SK-N-SH treated with all-trans-retinoic acid at 6 μM for 48 hours (cell line): Measurements from ENCODE around the gene RNF224.

Experiments used
- ATAC-seq: fragments of 200-7000 bp; cut with Tn5 transposase; 3 replicates; pipeline ENCODE4 v1.9.1; 2020; ENCODE audit warnings: mild to moderate bottlenecking, moderate library complexity
- ARNTL ChIP-seq: fragments of 450-650 bp; formaldehyde crosslinking; IDR thresholded peaks from 2 replicates; pipeline ENCODE4 v1.5.0; 2020; ENCODE audit warnings: low read depth, mild to moderate bottlenecking, moderate library complexity, borderline replicate concordance
- BACH2 ChIP-seq: fragments of 250-450 bp; sonication (Bioruptor Pico); IDR thresholded peaks from 2 replicates; pipeline ENCODE4 v1.9.0; 2021; ENCODE audit warnings: mild to moderate bottlenecking, borderline replicate concordance
- CSDC2 ChIP-seq: fragments of 250-450 bp; sonication (Bioruptor Pico); IDR thresholded peaks from 2 replicates; pipeline ENCODE4 v1.5.0; 2020; ENCODE audit warnings: mild to moderate bottlenecking, moderate library complexity
- ESRRG ChIP-seq: fragments of 250-450 bp; sonication (Bioruptor Pico); IDR thresholded peaks from 2 replicates; pipeline ENCODE4 v1.6.1; 2021; ENCODE audit warnings: mild to moderate bottlenecking
- GLIS3 ChIP-seq: fragments of 250-450 bp; sonication (Bioruptor Pico); IDR thresholded peaks from 2 replicates; pipeline ENCODE4 v1.5.0; 2020; ENCODE audit warnings: mild to moderate bottlenecking, moderate library complexity
- ISL1 ChIP-seq: fragments of 250-450 bp; sonication (Bioruptor Pico); IDR thresholded peaks from 2 replicates; pipeline ENCODE4 v2.1.2; 2022; ENCODE audit warnings: mild to moderate bottlenecking, moderate library complexity
- RARB ChIP-seq: fragments of 250-450 bp; sonication (Bioruptor Pico); IDR thresholded peaks from 2 replicates; pipeline ENCODE4 v1.8.0; 2021; ENCODE audit warnings: mild to moderate bottlenecking, moderate library complexity
- SNAI2 ChIP-seq: fragments of 250-450 bp; sonication (Bioruptor Pico); IDR thresholded peaks from 2 replicates; pipeline ENCODE4 v1.5.0; 2020; ENCODE audit warnings: mild to moderate bottlenecking, moderate library complexity
- TCF4 ChIP-seq: fragments of 250-450 bp; sonication (Bioruptor Pico); IDR thresholded peaks from 2 replicates; pipeline ENCODE4 v1.8.0; 2021; ENCODE audit warnings: mild to moderate bottlenecking, moderate library complexity, borderline replicate concordance
- TOX ChIP-seq: fragments of 250-450 bp; sonication (Bioruptor Pico); IDR thresholded peaks from 2 replicates; pipeline ENCODE4 v1.8.0; 2021; ENCODE audit warnings: mild to moderate bottlenecking, moderate library complexity, borderline replicate concordance
- ZFP3 ChIP-seq: fragments of 250-450 bp; sonication (Bioruptor Pico); IDR thresholded peaks from 2 replicates; pipeline ENCODE4 v1.5.0; 2020; ENCODE audit warnings: mild to moderate bottlenecking, moderate library complexity
- ZFP30 ChIP-seq: fragments of 450-650 bp; formaldehyde crosslinking; IDR thresholded peaks from 2 replicates; pipeline ENCODE4 v1.5.0; 2022; ENCODE audit warnings: mild to moderate bottlenecking, moderate library complexity
- TF ChIP-seq, protein P1 (sequence below): fragments of 250-450 bp; sonication (Bioruptor Pico); IDR thresholded peaks from 2 replicates; pipeline ENCODE4 v1.8.0; 2021; ENCODE audit warnings: low read depth, mild to moderate bottlenecking, moderate library complexity, borderline replicate concordance
- TF ChIP-seq, protein P2 (sequence below): fragments of 250-450 bp; sonication (Bioruptor Pico); IDR thresholded peaks from 2 replicates; pipeline ENCODE4 v1.5.0; 2020; ENCODE audit warnings: mild to moderate bottlenecking, moderate library complexity
- TF ChIP-seq, protein P3 (sequence below): fragments of 250-450 bp; sonication (Bioruptor Pico); IDR thresholded peaks from 2 replicates; pipeline ENCODE4 v1.5.1; 2020; ENCODE audit warnings: low read depth, mild to moderate bottlenecking, moderate library complexity
- TF ChIP-seq, protein P4 (sequence below): fragments of 250-450 bp; sonication (Bioruptor Pico); IDR thresholded peaks from 2 replicates; pipeline ENCODE4 v1.5.1; 2021; ENCODE audit warnings: mild to moderate bottlenecking, moderate library complexity

RNF224 gene

DNA sequence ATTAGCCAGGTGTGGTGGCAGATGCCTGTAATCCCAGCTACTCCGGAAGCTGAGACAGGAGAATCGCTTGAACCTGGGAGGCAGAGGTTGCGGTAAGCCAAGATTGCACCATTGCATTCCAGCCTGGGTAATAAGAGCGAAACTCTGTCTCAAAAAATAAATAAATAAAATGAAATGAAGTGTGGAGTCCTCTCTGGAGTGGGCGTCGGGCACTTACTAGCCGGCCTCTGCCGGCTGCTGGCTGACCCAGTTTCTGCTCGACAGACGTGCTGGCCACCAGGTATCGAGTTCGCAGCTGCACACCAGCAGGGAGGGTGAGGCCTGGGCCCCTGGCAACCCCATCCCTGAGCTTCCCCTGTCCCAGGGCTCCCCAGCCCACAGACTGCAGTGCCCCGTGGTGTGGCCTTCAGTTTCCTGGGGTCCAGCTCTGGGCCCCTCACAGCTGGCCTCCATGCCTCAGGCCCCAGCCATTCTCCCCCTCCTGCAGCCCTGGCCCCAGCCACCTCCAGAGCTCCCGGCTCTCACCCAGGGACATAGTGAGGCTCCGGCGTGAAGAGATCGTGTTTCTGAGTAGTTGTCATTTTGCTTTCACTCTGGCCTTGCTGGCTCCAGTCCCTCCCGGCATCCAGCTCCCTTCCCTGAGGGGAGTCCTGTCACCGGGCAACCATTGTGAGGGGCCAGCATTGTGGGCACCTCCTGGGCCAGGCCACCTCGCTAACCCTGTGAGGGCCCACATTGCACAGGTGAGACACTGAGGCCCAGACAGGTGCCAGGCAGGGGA lies 20.0 kb downstream of the RNF224 start:
- TF ChIP-seq ESRRG (CRISPR knock-in tag) (no peak), CSDC2 (CRISPR knock-in tag) (no peak), GLIS3 (CRISPR knock-in tag) (no peak), ZFP30 (CRISPR knock-in tag) (no peak), ARNTL (no peak)
- TF ChIP-seq, protein P1, sequence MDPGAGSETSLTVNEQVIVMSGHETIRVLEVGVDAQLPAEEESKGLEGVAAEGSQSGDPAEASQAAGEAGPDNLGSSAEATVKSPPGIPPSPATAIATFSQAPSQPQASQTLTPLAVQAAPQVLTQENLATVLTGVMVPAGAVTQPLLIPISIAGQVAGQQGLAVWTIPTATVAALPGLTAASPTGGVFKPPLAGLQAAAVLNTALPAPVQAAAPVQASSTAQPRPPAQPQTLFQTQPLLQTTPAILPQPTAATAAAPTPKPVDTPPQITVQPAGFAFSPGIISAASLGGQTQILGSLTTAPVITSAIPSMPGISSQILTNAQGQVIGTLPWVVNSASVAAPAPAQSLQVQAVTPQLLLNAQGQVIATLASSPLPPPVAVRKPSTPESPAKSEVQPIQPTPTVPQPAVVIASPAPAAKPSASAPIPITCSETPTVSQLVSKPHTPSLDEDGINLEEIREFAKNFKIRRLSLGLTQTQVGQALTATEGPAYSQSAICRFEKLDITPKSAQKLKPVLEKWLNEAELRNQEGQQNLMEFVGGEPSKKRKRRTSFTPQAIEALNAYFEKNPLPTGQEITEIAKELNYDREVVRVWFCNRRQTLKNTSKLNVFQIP (CRISPR knock-in tag): no peak
- no peak for ATAC-seq

DNA sequence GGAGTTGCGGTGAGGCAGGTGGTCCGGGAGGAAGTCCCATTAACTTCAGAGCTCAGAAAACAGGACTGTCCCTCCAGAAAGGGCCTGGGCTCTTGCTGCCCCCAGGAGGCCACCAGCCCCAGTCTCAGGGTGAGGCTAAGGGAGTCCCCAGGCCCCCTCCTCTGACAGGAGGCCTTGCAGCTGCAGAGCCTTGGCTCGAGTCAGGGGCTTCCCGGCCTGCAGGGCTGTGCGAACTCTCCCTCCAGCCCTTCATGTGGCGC lies 20.5 kb downstream of the RNF224 start:
- ATAC-seq: no peak
- TF ChIP-seq, protein P2, sequence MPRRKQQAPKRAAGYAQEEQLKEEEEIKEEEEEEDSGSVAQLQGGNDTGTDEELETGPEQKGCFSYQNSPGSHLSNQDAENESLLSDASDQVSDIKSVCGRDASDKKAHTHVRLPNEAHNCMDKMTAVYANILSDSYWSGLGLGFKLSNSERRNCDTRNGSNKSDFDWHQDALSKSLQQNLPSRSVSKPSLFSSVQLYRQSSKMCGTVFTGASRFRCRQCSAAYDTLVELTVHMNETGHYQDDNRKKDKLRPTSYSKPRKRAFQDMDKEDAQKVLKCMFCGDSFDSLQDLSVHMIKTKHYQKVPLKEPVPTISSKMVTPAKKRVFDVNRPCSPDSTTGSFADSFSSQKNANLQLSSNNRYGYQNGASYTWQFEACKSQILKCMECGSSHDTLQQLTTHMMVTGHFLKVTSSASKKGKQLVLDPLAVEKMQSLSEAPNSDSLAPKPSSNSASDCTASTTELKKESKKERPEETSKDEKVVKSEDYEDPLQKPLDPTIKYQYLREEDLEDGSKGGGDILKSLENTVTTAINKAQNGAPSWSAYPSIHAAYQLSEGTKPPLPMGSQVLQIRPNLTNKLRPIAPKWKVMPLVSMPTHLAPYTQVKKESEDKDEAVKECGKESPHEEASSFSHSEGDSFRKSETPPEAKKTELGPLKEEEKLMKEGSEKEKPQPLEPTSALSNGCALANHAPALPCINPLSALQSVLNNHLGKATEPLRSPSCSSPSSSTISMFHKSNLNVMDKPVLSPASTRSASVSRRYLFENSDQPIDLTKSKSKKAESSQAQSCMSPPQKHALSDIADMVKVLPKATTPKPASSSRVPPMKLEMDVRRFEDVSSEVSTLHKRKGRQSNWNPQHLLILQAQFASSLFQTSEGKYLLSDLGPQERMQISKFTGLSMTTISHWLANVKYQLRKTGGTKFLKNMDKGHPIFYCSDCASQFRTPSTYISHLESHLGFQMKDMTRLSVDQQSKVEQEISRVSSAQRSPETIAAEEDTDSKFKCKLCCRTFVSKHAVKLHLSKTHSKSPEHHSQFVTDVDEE (CRISPR knock-in tag): no peak
- TF ChIP-seq RARB (CRISPR knock-in tag): no peak

DNA sequence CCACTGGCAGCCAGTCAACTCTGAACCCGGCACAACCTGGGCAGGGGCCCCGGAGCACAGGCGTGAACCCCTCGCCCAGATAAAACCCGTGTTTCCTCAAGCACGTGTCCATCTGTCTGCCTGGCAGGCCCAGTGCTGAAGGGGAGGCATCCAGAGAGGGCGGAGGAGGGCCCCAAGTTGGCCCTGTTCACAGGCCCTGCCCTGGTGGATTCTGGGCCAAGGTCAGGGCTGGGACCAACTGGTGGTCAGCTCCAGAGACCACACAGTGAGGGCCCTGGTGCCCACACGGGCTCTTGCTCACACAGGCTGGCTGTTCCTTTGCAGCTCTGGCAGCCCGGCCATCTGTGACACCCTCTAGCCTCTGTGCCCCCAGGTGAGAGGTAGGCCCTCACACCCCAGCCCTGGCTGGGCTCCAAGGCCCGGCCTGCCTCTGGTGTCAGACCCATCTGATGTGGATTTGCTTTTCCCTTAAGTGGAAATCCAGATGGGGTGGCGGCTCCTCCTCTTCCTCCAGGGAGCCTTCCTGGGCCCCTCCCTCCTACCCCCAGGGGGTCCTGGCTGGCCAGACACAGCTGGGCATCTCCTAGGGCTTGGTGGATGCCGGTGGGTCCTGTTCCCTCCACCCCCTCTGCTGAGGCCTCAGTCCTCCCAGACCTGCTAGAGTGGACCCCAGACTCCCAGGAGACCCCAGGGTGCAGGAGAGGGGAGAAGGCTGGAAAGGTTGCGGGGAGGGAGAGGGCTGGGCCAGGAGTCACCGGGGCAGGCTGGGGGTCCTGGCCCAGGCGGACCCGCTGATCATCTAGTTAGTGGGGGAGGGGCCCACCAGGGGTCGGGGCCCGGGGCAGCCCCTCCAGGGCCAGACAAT lies 23.3 kb downstream of the RNF224 start:
- ATAC-seq: no peak
- TF ChIP-seq ESRRG (CRISPR knock-in tag) (no peak), CSDC2 (CRISPR knock-in tag) (no peak), RARB (CRISPR knock-in tag) (no peak), ZFP30 (CRISPR knock-in tag) (no peak), BACH2 (CRISPR knock-in tag) (no peak), ARNTL (no peak), ZFP3 (CRISPR knock-in tag) (no peak), TOX (CRISPR knock-in tag) (no peak), TCF4 (CRISPR knock-in tag) (no peak), GLIS3 (CRISPR knock-in tag) (no peak), ISL1 (CRISPR knock-in tag) (no peak), SNAI2 (CRISPR knock-in tag) (no peak)
- TF ChIP-seq, protein P1 (CRISPR knock-in tag): no peak
- TF ChIP-seq, protein P2 (CRISPR knock-in tag): no peak
- TF ChIP-seq, protein P3, sequence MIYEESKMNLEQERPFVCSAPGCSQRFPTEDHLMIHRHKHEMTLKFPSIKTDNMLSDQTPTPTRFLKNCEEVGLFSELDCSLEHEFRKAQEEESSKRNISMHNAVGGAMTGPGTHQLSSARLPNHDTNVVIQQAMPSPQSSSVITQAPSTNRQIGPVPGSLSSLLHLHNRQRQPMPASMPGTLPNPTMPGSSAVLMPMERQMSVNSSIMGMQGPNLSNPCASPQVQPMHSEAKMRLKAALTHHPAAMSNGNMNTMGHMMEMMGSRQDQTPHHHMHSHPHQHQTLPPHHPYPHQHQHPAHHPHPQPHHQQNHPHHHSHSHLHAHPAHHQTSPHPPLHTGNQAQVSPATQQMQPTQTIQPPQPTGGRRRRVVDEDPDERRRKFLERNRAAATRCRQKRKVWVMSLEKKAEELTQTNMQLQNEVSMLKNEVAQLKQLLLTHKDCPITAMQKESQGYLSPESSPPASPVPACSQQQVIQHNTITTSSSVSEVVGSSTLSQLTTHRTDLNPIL (CRISPR knock-in tag): no peak
- TF ChIP-seq, protein P4, sequence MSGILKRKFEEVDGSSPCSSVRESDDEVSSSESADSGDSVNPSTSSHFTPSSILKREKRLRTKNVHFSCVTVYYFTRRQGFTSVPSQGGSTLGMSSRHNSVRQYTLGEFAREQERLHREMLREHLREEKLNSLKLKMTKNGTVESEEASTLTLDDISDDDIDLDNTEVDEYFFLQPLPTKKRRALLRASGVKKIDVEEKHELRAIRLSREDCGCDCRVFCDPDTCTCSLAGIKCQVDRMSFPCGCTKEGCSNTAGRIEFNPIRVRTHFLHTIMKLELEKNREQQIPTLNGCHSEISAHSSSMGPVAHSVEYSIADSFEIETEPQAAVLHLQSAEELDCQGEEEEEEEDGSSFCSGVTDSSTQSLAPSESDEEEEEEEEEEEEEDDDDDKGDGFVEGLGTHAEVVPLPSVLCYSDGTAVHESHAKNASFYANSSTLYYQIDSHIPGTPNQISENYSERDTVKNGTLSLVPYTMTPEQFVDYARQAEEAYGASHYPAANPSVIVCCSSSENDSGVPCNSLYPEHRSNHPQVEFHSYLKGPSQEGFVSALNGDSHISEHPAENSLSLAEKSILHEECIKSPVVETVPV (CRISPR knock-in tag): no peak
